ENCODE measurements around the gene CHPF. TPM values are rescaled to one million over a fixed set of nuclear protein-coding genes. Genes with fewer than 3 reads are reported as not detected.

CHPF gene
- total and polyA plus RNA-seq, 4 donors = 26.5 to 135 (median 58.2) TPM

- no peak for TF ChIP-seq ZBTB33 (IDR thresholded peaks at IDR 0.05)
- no peak for TF ChIP-seq NR2F2 (IDR thresholded peaks at IDR 0.05)
These were observed 25.4 kb downstream of the CHPF start (continued) for GRCh38 chr2:219517954-219518778.

- DNase-seq (ENCODE audit: low spot score) = no peak
- Histone ChIP-seq H3K9ac (ENCODE audit: low read depth in 1 of 2, low read length in 2 of 2) (no peak overlapping the region), H3K27me3 (ENCODE audit: control insufficient read depth in 4 of 4, insufficient read depth in 4 of 4, low read length in 3 of 4) (peaks cover 0 to 3% (median under 1%) of the 10 kb centered on the region in 4 donors), H3K4me3 (ENCODE audit: low read depth in 1 of 3, low read length in 3 of 3) (no peak overlapping the region), H3K4me1 (ENCODE audit: control insufficient read depth in 4 of 4, insufficient read depth in 4 of 4, low read length in 3 of 4) (no peaks in the 10 kb centered on the region), H3K27ac (ENCODE audit: low read depth in 1 of 2, low read length in 2 of 2) (no peak overlapping the region), H3K9me3 (ENCODE audit: control insufficient read depth in 4 of 4, low read length in 3 of 4) (no peaks in the 10 kb centered on the region), H3K36me3 (ENCODE audit: control insufficient read depth in 4 of 4, insufficient read depth in 3 of 4, low read depth in 1 of 4, low read length in 3 of 4) (no peaks in the 10 kb centered on the region)
- TF ChIP-seq RXRA (IDR thresholded peaks at IDR 0.05) = no peak
- no peak for TF ChIP-seq FOXA1 (IDR thresholded peaks at IDR 0.05)
- TF ChIP-seq YY1 (IDR thresholded peaks at IDR 0.05) = no peak
- no peak for TF ChIP-seq FOXA2 (IDR thresholded peaks at IDR 0.05)
- no peak for TF ChIP-seq JUND (IDR thresholded peaks at IDR 0.05)
- TF ChIP-seq MAX (IDR thresholded peaks at IDR 0.05) = no peak
- no peak for TF ChIP-seq CTCF (IDR thresholded peaks at IDR 0.05; ENCODE audit: low read depth, low read length, missing input control)
- no peak for TF ChIP-seq RAD21 (IDR thresholded peaks at IDR 0.05)
- TF ChIP-seq REST (IDR thresholded peaks at IDR 0.05) = no peak
- TF ChIP-seq EGR1 (IDR thresholded peaks at IDR 0.05; ENCODE audit: low read depth in 2 of 2) = no peak
- TF ChIP-seq SP1 (IDR thresholded peaks at IDR 0.05) = no peak
- no peak for TF ChIP-seq HNF4A (conservative IDR thresholded peaks at IDR 0.05)
- TF ChIP-seq GABPA (IDR thresholded peaks at IDR 0.05 in 1 of 2, conservative IDR thresholded peaks at IDR 0.05 in 1 of 2) = no peak
- no peak for TF ChIP-seq ATF3 (IDR thresholded peaks at IDR 0.05)
- no peak for TF ChIP-seq TAF1 (conservative IDR thresholded peaks at IDR 0.05)
- TF ChIP-seq NR2F2 (IDR thresholded peaks at IDR 0.05) = no peak
- TF ChIP-seq ZBTB33 (IDR thresholded peaks at IDR 0.05) = no peak
- no peak for TF ChIP-seq HNF4G (IDR thresholded peaks at IDR 0.05)
- 64% methylated on average over 7 of the region's 7 CpGs for WGBS
These were observed 26.7 kb downstream of the CHPF start for GRCh38 chr2:219516888-219517287.

Measured in liver (tissue), 9 donors.